Activated naive CD4-positive, alpha-beta T cell (primary cell): ENCODE data around the gene TRPV3.
"Not testable (repeated sequence)": the region's sequence is repeated elsewhere in the genome, so short reads cannot be mapped to it uniquely, and the experiment has no call there.

ENCODE experiments used
- DNase-seq, 4 experiments: peaks; one replicate each; lab custom pipeline; 2025; lab: John Stamatoyannopoulos, UW

Gene TRPV3

GRCh38 chr17:3573246-3574100 is 15.9 kb upstream of the TRPV3 start:
- no peak for DNase-seq

- no peak for DNase-seq
These were observed 14.6 kb upstream of the TRPV3 start for GRCh38 chr17:3572231-3572630.

- no peak for DNase-seq
These were observed 13.7 kb upstream of the TRPV3 start for GRCh38 chr17:3571043-3571900.

GRCh38 chr17:3569534-3570137 is 12.0 kb upstream of the TRPV3 start:
- DNase-seq = no peak

GRCh38 chr17:3566551-3566950 is 8.9 kb upstream of the TRPV3 start:
- DNase-seq = no peak

- DNase-seq = no peak
These were observed 7.5 kb upstream of the TRPV3 start for GRCh38 chr17:3565143-3565542.

- DNase-seq = not testable (repeated sequence)
These were observed 6.6 kb upstream of the TRPV3 start for GRCh38 chr17:3564241-3564640.

GRCh38 chr17:3559270-3559645 is 1.6 kb upstream of the TRPV3 start:
- DNase-seq = no peak

GRCh38 chr17:3558603-3559269 is 1.1 kb upstream of the TRPV3 start:
- DNase-seq = no peak

GRCh38 chr17:3556916-3557767 is 470 bp downstream of the TRPV3 start:
- DNase-seq = no peak

- DNase-seq = no peak
These were observed 1.2 kb downstream of the TRPV3 start for GRCh38 chr17:3556239-3556915.

GRCh38 chr17:3555189-3555796 is 2.3 kb downstream of the TRPV3 start:
- DNase-seq = no peak

GRCh38 chr17:3554440-3554839 is 3.2 kb downstream of the TRPV3 start:
- DNase-seq = no peak

- no peak for DNase-seq
These were observed 3.9 kb downstream of the TRPV3 start for GRCh38 chr17:3553419-3554401.

GRCh38 chr17:3552916-3553315 is 4.7 kb downstream of the TRPV3 start:
- no peak for DNase-seq

GRCh38 chr17:3551189-3551588 is 6.4 kb downstream of the TRPV3 start:
- no peak for DNase-seq

GRCh38 chr17:3549610-3550162 is 7.9 kb downstream of the TRPV3 start:
- DNase-seq = no peak

- DNase-seq = no peak
These were observed 10.0 kb downstream of the TRPV3 start for GRCh38 chr17:3547628-3548027.

- DNase-seq = no peak
These were observed 10.6 kb downstream of the TRPV3 start for GRCh38 chr17:3546997-3547396.
